OCI-LY1 (cell line): ENCODE measurements around the gene AFAP1.

ENCODE experiments used
- EZH2 ChIP-seq: fragments of 200-600 bp; sonication (generic), shearing (Covaris generic); IDR thresholded peaks from 2 replicates; pipeline ENCODE4 v1.8.0; 2017; ENCODE audit warnings: borderline replicate concordance, mixed run types, mild to moderate bottlenecking, antibody characterized with exemption, low read length, moderate library complexity, mixed read lengths
- TF ChIP-seq, protein P1 (sequence below): fragments of 200-600 bp; sonication (generic), shearing (Covaris generic); IDR thresholded peaks from 2 replicates; pipeline ENCODE4 v1.5.1; 2017; ENCODE audit warnings: mild to moderate bottlenecking, antibody characterized with exemption, low read length, moderate library complexity, mixed read lengths

DNA sequence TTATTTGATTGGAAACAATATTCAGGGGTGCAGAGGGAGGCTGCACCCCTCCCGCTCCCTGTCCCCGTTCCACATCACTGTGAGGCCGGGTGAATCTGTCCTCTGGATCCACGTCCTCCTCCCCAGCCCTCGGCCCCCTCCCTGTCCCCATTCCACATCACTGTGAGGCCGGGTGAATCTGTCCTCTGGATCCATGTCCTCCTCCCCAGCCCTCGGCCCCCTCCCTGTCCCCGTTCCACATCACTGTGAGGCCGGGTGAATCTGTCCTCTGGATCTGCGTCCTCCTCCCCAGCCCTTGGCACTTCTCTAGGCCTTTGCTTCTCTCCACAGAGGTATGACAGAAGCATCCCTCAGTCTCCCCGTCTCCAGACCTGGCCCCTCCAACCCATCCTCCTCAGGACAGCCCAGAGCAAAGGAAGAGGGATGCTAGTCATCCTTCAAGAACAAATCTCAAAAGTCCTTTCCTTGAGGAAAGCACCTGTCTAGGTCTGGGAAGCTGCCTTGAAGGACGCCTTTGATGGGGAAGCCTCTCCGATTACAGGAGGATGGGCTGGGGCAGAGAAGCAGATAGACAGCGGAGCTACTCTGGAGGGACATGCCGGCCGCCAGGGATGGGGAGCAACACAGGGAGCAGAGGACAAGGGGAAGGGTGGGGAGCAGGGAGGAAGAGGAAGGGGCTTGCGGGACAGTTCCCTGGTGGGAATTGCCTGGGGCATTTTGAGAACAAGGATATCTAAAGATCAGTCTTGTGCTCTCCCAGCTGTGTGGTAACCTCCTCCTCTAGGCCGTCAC is 10.8 kb upstream of the AFAP1 start:
- TF ChIP-seq, protein P1, sequence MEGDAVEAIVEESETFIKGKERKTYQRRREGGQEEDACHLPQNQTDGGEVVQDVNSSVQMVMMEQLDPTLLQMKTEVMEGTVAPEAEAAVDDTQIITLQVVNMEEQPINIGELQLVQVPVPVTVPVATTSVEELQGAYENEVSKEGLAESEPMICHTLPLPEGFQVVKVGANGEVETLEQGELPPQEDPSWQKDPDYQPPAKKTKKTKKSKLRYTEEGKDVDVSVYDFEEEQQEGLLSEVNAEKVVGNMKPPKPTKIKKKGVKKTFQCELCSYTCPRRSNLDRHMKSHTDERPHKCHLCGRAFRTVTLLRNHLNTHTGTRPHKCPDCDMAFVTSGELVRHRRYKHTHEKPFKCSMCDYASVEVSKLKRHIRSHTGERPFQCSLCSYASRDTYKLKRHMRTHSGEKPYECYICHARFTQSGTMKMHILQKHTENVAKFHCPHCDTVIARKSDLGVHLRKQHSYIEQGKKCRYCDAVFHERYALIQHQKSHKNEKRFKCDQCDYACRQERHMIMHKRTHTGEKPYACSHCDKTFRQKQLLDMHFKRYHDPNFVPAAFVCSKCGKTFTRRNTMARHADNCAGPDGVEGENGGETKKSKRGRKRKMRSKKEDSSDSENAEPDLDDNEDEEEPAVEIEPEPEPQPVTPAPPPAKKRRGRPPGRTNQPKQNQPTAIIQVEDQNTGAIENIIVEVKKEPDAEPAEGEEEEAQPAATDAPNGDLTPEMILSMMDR = no peak
- no peak for TF ChIP-seq EZH2
